ENCODE measurements around the gene DMAP1. TPM values are rescaled to one million over a fixed set of nuclear protein-coding genes. Genes with fewer than 3 reads are reported as not detected.

Gene DMAP1
- total RNA-seq, 3 donors from 2014 or later, result 40.8 to 52.0 (median 44.0) TPM

- ATAC-seq (no peak), DNase-seq (no peak)
- Histone ChIP-seq H3K9me3 (no peaks in the 10 kb centered on the region), H3K4me3 (no peak overlapping the region), H3K4me1 (ENCODE audit: low read depth) (peaks cover 6% of the 10 kb centered on the region), H3K36me3 (ENCODE audit: low read depth) (no peaks in the 10 kb centered on the region)
- intact Hi-C loops (cut with DNase I, micrococcal nuclease), result no loop called here
- no peak for TF ChIP-seq CTCF (IDR thresholded peaks at IDR 0.05)
Measured at GRCh38 chr1:44208226-44208625, 5.0 kb upstream of the DMAP1 start.

GRCh38 chr1:44210595-44210994, 2.7 kb upstream of the DMAP1 start:
- no peak for TF ChIP-seq CTCF (IDR thresholded peaks at IDR 0.05)
- Histone ChIP-seq H3K36me3 (ENCODE audit: low read depth) (no peaks in the 10 kb centered on the region), H3K4me3 (no peak overlapping the region), H3K4me1 (ENCODE audit: low read depth) (peaks cover 12% of the 10 kb centered on the region), H3K9me3 (no peaks in the 10 kb centered on the region)
- ATAC-seq (no peak), DNase-seq (no peak)
- intact Hi-C loops (cut with DNase I, micrococcal nuclease), result loop anchor here in 1 of 2 donors (10.0 kb wide), 1 partner anchor 84 kb away; no protein-coding TSS in a partner anchor

- ATAC-seq (no peak), DNase-seq (no peak)
- Histone ChIP-seq H3K4me3 (no peak overlapping the region), H3K9me3 (no peaks in the 10 kb centered on the region), H3K4me1 (ENCODE audit: low read depth) (peaks cover 12% of the 10 kb centered on the region), H3K36me3 (ENCODE audit: low read depth) (no peaks in the 10 kb centered on the region)
- intact Hi-C loops (cut with DNase I, micrococcal nuclease), result loop anchor here in 1 of 2 donors (10.0 kb wide), 1 partner anchor 82 kb away; no protein-coding TSS in a partner anchor
- TF ChIP-seq CTCF (IDR thresholded peaks at IDR 0.05), result no peak
Measured at GRCh38 chr1:44212355-44213221, 683 bp upstream of the DMAP1 start.

GRCh38 chr1:44217809-44218410, 4.6 kb downstream of the DMAP1 start:
- peak; percentile 84 for ATAC-seq

More at GRCh38 chr1:44217809-44218410, 4.6 kb downstream of the DMAP1 start:
- Histone ChIP-seq H3K4me1 (ENCODE audit: low read depth) (peaks cover 7% of the 10 kb centered on the region), H3K4me3 (no peak overlapping the region), H3K9me3 (no peaks in the 10 kb centered on the region), H3K36me3 (ENCODE audit: low read depth) (no peaks in the 10 kb centered on the region)
- peak; percentile 73 to 95 (median 90) for DNase-seq
- peak; percentile 81 for TF ChIP-seq CTCF (IDR thresholded peaks at IDR 0.05)
- intact Hi-C loops (cut with DNase I, micrococcal nuclease), result loop anchor here in 1 of 2 donors (10.0 kb wide), 1 partner anchor 77 kb away; no protein-coding TSS in a partner anchor

All from mucosa of descending colon (tissue), 3 donors.